Sigmoid colon (tissue), 4 donors: Measurements from ENCODE around the gene KCNS3.

Experiments
- EP300 ChIP-seq, 4 donors: sonication (generic); formaldehyde crosslinking; IDR thresholded peaks; one replicate each; pipeline ENCODE4 v1.6.1; 2017; ENCODE audit warnings: antibody characterized with exemption in 4 of 4
- POLR2AphosphoS5 ChIP-seq, 4 donors: sonication (generic); formaldehyde crosslinking; IDR thresholded peaks; one replicate each; pipeline ENCODE4 v1.6.1; 2017; ENCODE audit warnings: antibody characterized with exemption in 4 of 4
- TF ChIP-seq, protein P1 (sequence below), 4 experiments: fragments of 450-650 bp in 3 of 4; fragments of 200-600 bp in 1 of 4; IDR thresholded peaks; one replicate each; pipeline ENCODE4 v1.5.1; 2016 to 2019; ENCODE audit warnings: antibody characterized with exemption in 4 of 4, mild to moderate bottlenecking in 3 of 4, moderate library complexity in 2 of 4

DNA sequence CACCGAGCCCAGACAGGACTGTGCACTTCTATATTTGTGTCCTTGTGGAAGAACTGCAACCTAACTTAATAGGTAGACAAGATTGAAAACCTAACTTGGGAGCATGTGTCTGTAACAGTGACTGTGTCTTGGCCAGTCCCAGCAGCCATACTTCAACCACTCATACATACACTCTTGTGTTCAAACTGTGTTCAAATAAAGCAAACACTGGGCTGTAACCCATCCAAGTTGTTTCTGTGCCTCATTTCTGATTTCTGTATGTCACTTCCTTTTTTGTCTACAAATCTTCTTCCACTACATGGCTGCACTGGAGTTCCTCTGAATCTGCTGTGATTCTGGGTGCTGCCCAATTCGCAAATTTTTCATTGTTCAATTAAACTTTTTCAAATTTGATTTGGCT lies 31.2 kb upstream of the KCNS3 start:
- TF ChIP-seq, protein P1, sequence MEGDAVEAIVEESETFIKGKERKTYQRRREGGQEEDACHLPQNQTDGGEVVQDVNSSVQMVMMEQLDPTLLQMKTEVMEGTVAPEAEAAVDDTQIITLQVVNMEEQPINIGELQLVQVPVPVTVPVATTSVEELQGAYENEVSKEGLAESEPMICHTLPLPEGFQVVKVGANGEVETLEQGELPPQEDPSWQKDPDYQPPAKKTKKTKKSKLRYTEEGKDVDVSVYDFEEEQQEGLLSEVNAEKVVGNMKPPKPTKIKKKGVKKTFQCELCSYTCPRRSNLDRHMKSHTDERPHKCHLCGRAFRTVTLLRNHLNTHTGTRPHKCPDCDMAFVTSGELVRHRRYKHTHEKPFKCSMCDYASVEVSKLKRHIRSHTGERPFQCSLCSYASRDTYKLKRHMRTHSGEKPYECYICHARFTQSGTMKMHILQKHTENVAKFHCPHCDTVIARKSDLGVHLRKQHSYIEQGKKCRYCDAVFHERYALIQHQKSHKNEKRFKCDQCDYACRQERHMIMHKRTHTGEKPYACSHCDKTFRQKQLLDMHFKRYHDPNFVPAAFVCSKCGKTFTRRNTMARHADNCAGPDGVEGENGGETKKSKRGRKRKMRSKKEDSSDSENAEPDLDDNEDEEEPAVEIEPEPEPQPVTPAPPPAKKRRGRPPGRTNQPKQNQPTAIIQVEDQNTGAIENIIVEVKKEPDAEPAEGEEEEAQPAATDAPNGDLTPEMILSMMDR (IDR thresholded peaks at IDR 0.05) = no peak
- no peak for TF ChIP-seq EP300 (IDR thresholded peaks at IDR 0.05)
- TF ChIP-seq POLR2AphosphoS5 (IDR thresholded peaks at IDR 0.05) = no peak
